Epithelial cell of proximal tubule (primary cell): ENCODE data around the gene ZNF532. TPM values are rescaled to one million over a fixed set of nuclear protein-coding genes. Genes with fewer than 3 reads are reported as not detected.

Experiments
- DNase-seq: peaks from one replicate; pipeline ENCODE4 v3.0.0-alpha.2; 2011; ENCODE audit warnings: low read depth
- H3K4me3 ChIP-seq: 2 replicates; pipeline ENCODE4 v1.5.1; 2011; ENCODE audit warnings: low read depth, mild to moderate bottlenecking, low read length
- CTCF ChIP-seq: conservative IDR thresholded peaks from 2 replicates; pipeline ENCODE4 v1.5.1; 2012; ENCODE audit warnings: low read depth, mild to moderate bottlenecking, low read length
- total RNA-seq: library from RNA; depleted of rRNA; stranded (reverse); fragments of >200 nt; gene quantifications from 2 replicates; pipeline ENCODE4 v1.2.3, GENCODE V29; 2015

Gene ZNF532
- total RNA-seq, 1 donor from 2014 or later: 70.2 TPM

- DNase-seq: no peak
- H3K4me3 ChIP-seq: no peak overlapping the region
- no peak for TF ChIP-seq CTCF
Observed at GRCh38 chr18:58929206-58929605, 64.5 kb downstream of the ZNF532 start.

- no peak for DNase-seq
- no peak for TF ChIP-seq CTCF
- H3K4me3 ChIP-seq: no peak overlapping the region
Observed at GRCh38 chr18:58934356-58934755, 69.7 kb downstream of the ZNF532 start.

GRCh38 chr18:58934933-58935577, 70.4 kb downstream of the ZNF532 start:
- DNase-seq: no peak
- no peak overlapping the region for H3K4me3 ChIP-seq
- TF ChIP-seq CTCF: no peak

GRCh38 chr18:58937071-58937886, 72.6 kb downstream of the ZNF532 start:
- no peak overlapping the region for H3K4me3 ChIP-seq
- no peak for TF ChIP-seq CTCF
- DNase-seq: no peak

- no peak for DNase-seq
- TF ChIP-seq CTCF: no peak
- H3K4me3 ChIP-seq: no peak overlapping the region
Observed at GRCh38 chr18:58937887-58938267, 73.2 kb downstream of the ZNF532 start.

GRCh38 chr18:58941426-58942099, 76.9 kb downstream of the ZNF532 start:
- TF ChIP-seq CTCF: no peak
- no peak overlapping the region for H3K4me3 ChIP-seq
- DNase-seq: no peak
